Measurements from ENCODE around the gene GPR42.

DNA sequence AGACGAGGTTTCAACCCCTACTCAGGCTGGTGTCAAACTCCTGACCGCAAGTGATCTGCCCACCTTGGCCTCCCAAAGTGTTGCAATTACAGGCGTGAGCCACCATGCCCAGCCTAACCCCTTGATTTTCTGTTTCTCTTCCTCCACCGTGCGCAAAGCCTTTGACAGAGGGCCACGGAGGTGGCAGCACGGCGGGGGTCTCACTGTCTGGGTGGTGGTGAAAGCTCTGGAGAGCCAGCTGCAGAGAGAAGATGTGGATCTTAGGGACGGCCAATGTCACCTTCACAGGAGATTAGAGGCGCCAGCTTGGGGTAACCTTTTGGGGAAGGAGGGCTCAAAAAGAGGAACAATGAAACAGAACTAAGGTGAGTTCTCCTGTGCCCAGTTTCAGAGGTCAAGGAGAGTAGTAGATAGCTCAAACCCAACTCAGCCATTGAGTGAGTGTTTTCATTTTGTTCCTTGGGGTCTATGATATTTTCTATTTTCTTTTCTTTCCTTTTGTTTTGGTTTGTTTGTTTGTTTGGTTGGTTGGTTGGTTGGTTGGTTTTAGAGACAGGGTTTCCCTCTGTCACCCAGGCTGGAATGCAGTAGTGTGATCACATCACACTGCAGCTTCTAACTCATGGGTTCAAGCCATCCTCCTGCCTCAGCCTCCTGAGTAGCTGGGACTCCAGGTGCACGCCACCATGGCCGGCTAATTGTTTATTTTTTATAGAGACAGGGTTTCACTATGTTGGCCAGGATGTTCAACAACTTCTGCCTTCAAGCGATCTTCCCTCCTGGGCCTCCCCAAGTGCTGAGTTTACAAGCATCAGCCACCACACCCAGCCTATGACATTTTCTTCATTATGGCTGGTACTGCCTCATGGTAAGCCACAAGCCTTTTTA, 37.7 kb downstream of the GPR42 start:
- TF ChIP-seq, protein P1, sequence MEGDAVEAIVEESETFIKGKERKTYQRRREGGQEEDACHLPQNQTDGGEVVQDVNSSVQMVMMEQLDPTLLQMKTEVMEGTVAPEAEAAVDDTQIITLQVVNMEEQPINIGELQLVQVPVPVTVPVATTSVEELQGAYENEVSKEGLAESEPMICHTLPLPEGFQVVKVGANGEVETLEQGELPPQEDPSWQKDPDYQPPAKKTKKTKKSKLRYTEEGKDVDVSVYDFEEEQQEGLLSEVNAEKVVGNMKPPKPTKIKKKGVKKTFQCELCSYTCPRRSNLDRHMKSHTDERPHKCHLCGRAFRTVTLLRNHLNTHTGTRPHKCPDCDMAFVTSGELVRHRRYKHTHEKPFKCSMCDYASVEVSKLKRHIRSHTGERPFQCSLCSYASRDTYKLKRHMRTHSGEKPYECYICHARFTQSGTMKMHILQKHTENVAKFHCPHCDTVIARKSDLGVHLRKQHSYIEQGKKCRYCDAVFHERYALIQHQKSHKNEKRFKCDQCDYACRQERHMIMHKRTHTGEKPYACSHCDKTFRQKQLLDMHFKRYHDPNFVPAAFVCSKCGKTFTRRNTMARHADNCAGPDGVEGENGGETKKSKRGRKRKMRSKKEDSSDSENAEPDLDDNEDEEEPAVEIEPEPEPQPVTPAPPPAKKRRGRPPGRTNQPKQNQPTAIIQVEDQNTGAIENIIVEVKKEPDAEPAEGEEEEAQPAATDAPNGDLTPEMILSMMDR (IDR thresholded peaks at IDR 0.05) = no peak
- no peak for TF ChIP-seq FOXS1 (CRISPR knock-in tag; IDR thresholded peaks at IDR 0.05)
- TF ChIP-seq EP300 (IDR thresholded peaks at IDR 0.05) = no peak
- TF ChIP-seq, protein P2, sequence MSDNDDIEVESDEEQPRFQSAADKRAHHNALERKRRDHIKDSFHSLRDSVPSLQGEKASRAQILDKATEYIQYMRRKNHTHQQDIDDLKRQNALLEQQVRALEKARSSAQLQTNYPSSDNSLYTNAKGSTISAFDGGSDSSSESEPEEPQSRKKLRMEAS (IDR thresholded peaks at IDR 0.05) = no peak
- no peak for TF ChIP-seq ZC3H11A (IDR thresholded peaks at IDR 0.05)
- no peak for TF ChIP-seq MYC (IDR thresholded peaks at IDR 0.05; ENCODE audit: borderline replicate concordance, low read length)
- no peak for TF ChIP-seq SREBF2 (IDR thresholded peaks at IDR 0.05)
- no peak for TF ChIP-seq CHD2 (IDR thresholded peaks at IDR 0.05; ENCODE audit: low read length, partially characterized antibody)
- no peak for TF ChIP-seq RCOR1 (IDR thresholded peaks at IDR 0.05; ENCODE audit: low read depth, low read length)
